GM18505 (cell line): ENCODE results near the gene COPG2.
"Not testable (repeated sequence)": the region's sequence is repeated elsewhere in the genome, so short reads cannot be mapped to it uniquely, and the experiment has no call there.

Experiments
- ATAC-seq: cut with Tn5 transposase; IDR thresholded peaks from one replicate; pipeline ENCODE4 v1.9.1; 2021; ENCODE audit not compliant: unreplicated experiment
- POLR2A ChIP-seq: IDR thresholded peaks from 4 replicates; pipeline ENCODE4 v1.6.1; 2011; ENCODE audit warnings: borderline replicate concordance; ENCODE audit not compliant: insufficient read depth, insufficient read length; ENCODE audit errors: extremely low read depth

COPG2 gene

GRCh38 chr7:130521258-130521951 is 147.1 kb downstream of the COPG2 start:
- TF ChIP-seq POLR2A = no peak
- no peak for ATAC-seq

- TF ChIP-seq POLR2A = no peak
Measured at GRCh38 chr7:130515315-130516040, 153.1 kb downstream of the COPG2 start.

GRCh38 chr7:130513447-130513846 is 155.1 kb downstream of the COPG2 start:
- ATAC-seq = no peak
- no peak for TF ChIP-seq POLR2A

More at GRCh38 chr7:130515315-130516040, 153.1 kb downstream of the COPG2 start:
- no peak for ATAC-seq

- ATAC-seq = not testable (repeated sequence)
Measured at GRCh38 chr7:130512038-130512437, 156.5 kb downstream of the COPG2 start.

GRCh38 chr7:130506358-130506757 is 162.2 kb downstream of the COPG2 start:
- no peak for ATAC-seq

GRCh38 chr7:130505753-130506152 is 162.8 kb downstream of the COPG2 start:
- ATAC-seq = no peak
- no peak for TF ChIP-seq POLR2A

More at GRCh38 chr7:130506358-130506757, 162.2 kb downstream of the COPG2 start:
- no peak for TF ChIP-seq POLR2A

GRCh38 chr7:130500910-130501309 is 167.6 kb downstream of the COPG2 start:
- ATAC-seq = no peak
- TF ChIP-seq POLR2A = no peak

GRCh38 chr7:130500463-130500862 is 168.1 kb downstream of the COPG2 start:
- no peak for ATAC-seq
- TF ChIP-seq POLR2A = no peak

- TF ChIP-seq POLR2A = no peak
- ATAC-seq = no peak
Measured at GRCh38 chr7:130494431-130494858, 174.1 kb downstream of the COPG2 start.

- no peak for ATAC-seq
- no peak for TF ChIP-seq POLR2A
Measured at GRCh38 chr7:130493275-130493873, 175.2 kb downstream of the COPG2 start.

GRCh38 chr7:130492523-130493274 is 175.8 kb downstream of the COPG2 start:
- TF ChIP-seq POLR2A = no peak
- ATAC-seq = no peak

GRCh38 chr7:130491841-130492522 is 176.6 kb downstream of the COPG2 start, which contains the start of gene MEST:
Gene MEST (plus strand): TSS chr7:130492085. CDS start chr7:130492314, 229 bp downstream.
- no peak for TF ChIP-seq POLR2A
- no peak for ATAC-seq

- no peak for TF ChIP-seq POLR2A
- no peak for ATAC-seq
Measured at GRCh38 chr7:130490888-130491804, 177.4 kb downstream of the COPG2 start.
